ENCODE results near the gene MYL4. TPM values are rescaled to one million over a fixed set of nuclear protein-coding genes. Genes with fewer than 3 reads are reported as not detected.
"Not testable (repeated sequence)": the region's sequence is repeated elsewhere in the genome, so short reads cannot be mapped to it uniquely, and the experiment has no call there.

MYL4 gene
- total and polyA plus RNA-seq, 2 donors (not counting 3 experiments of a cell fraction or from before 2014, with no cell fraction given): 2.0 to 2.1 TPM

DNA sequence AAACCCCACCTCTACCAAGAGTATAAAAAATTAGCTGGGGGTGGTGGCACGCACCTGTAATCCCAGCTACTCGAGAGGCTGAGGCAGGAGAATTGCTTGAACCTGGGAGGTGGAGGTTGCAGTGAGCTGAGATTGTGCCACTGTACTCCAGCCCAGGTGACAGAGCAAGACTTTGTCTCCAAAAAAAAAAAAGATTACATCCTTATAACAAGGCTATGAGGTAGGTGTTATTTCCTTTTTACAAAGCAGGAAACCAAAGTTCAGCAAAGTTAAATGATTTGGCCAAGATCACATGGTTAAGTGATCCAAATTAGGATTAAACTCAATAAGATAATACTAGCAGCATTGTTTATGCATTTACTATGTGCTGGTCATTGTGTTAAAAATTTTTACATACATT lies 8.1 kb downstream of the MYL4 start:
- H3K36me3 ChIP-seq (ENCODE audit: control insufficient read depth in 2 of 2, extremely low read depth in 1 of 2, insufficient read depth in 2 of 2, low read length in 2 of 2); H3K4me2 ChIP-seq (ENCODE audit: insufficient read depth, low read length); H3K27ac ChIP-seq (ENCODE audit: insufficient read depth, low read depth, low read length); CTCF ChIA-PET; POLR2A ChIA-PET; H3K79me2 ChIP-seq (ENCODE audit: control insufficient read depth, insufficient read depth, low read length); H3K27me3 ChIP-seq (ENCODE audit: control insufficient read depth in 2 of 2, insufficient read depth in 2 of 2, low read length in 2 of 2); FAIRE-seq; H3K9me1 ChIP-seq (replicated peaks; ENCODE audit: control insufficient read depth, extremely low read depth, insufficient read depth, low read length); H3K4me1 ChIP-seq (ENCODE audit: control insufficient read depth, extremely low read depth, insufficient read depth, low read length); BruUV-seq (replicated peaks); H2AFZ ChIP-seq (ENCODE audit: low read depth, low read length); H3K9me3 ChIP-seq (replicated peaks; ENCODE audit: control insufficient read depth, insufficient read depth, low read length); H3K4me3 ChIP-seq (replicated peaks in 1 of 3; ENCODE audit: insufficient read depth in 1 of 3, low read depth in 1 of 3, low read length in 3 of 3); H3K9ac ChIP-seq (replicated peaks; ENCODE audit: extremely low read depth, insufficient read depth, low read length); intact Hi-C loops (cut with micrococcal nuclease); dilution Hi-C loops (cut with MboI; ENCODE audit: extremely low pct_ligation_motif_present, low sequenced_read_pairs); H4K20me1 ChIP-seq (replicated peaks; ENCODE audit: control insufficient read depth, extremely low read depth, insufficient read depth, low read length): not testable (repeated sequence)
- peak; percentile 24 for DNase-seq (ENCODE audit: low read depth, low spot score)

DNA sequence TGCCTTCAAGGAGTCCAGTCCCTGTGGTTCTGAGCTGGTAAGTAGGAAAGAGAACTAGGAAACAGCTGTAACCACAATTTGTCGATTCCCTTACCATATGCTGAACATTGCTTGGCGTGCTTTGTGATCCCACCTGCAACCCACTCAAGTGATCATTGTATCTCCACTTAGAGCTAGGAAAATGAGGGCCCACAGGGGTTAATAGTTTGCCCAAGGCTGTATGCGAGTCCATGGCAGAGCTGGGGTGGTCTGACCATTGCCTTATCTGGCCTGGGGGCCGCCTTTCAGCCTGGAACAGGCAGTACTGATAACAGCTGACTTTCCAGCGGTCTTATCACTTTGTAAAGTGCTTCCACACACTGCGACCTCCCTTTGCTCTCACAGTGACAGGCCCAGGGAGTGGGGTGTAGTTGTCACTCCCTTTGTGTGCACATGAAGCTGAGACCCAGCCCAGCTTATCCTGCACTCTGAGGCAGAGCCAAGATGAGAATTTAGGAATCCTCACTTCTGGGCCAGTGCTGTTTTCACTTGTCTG lies 9.8 kb downstream of the MYL4 start:
- Histone ChIP-seq H3K27ac (ENCODE audit: insufficient read depth, low read depth, low read length) (no peak overlapping the region), H3K79me2 (ENCODE audit: control insufficient read depth, insufficient read depth, low read length) (no peaks in the 10 kb centered on the region), H3K27me3 (ENCODE audit: control insufficient read depth in 2 of 2, insufficient read depth in 2 of 2, low read length in 2 of 2) (no peaks in the 10 kb centered on the region), H2AFZ (ENCODE audit: low read depth, low read length) (peak overlapping the region; percentile 57), H4K20me1 (replicated peaks; ENCODE audit: control insufficient read depth, extremely low read depth, insufficient read depth, low read length) (no peaks in the 10 kb centered on the region), H3K4me3 (replicated peaks in 1 of 3; ENCODE audit: insufficient read depth in 1 of 3, low read depth in 1 of 3, low read length in 3 of 3) (no peak overlapping the region), H3K36me3 (ENCODE audit: control insufficient read depth in 2 of 2, extremely low read depth in 1 of 2, insufficient read depth in 2 of 2, low read length in 2 of 2) (no peaks in the 10 kb centered on the region), H3K4me2 (ENCODE audit: insufficient read depth, low read length) (no peak overlapping the region), H3K4me1 (ENCODE audit: control insufficient read depth, extremely low read depth, insufficient read depth, low read length) (peaks cover 14% of the 10 kb centered on the region), H3K9ac (replicated peaks; ENCODE audit: extremely low read depth, insufficient read depth, low read length) (no peak overlapping the region), H3K9me3 (replicated peaks; ENCODE audit: control insufficient read depth, insufficient read depth, low read length) (no peaks in the 10 kb centered on the region), H3K9me1 (replicated peaks; ENCODE audit: control insufficient read depth, extremely low read depth, insufficient read depth, low read length) (no peaks in the 10 kb centered on the region)
- DNase-seq (ENCODE audit: low read depth, low spot score) (peak; percentile 44), FAIRE-seq (peak; percentile 65)
- TF ChIP-seq EZH2 (IDR thresholded peaks at IDR 0.05; ENCODE audit: borderline replicate concordance, low read depth, low read length, severe bottlenecking) (no peak), FOS (IDR thresholded peaks at IDR 0.05; ENCODE audit: borderline replicate concordance, insufficient read depth, low read length) (no peak), GATA2 (IDR thresholded peaks at IDR 0.05; ENCODE audit: insufficient read depth, insufficient read length, low read depth, low read length) (no peak), POLR2A (IDR thresholded peaks at IDR 0.05; ENCODE audit: low read depth, low read length) (no peak)
- TF ChIP-seq, protein P1, sequence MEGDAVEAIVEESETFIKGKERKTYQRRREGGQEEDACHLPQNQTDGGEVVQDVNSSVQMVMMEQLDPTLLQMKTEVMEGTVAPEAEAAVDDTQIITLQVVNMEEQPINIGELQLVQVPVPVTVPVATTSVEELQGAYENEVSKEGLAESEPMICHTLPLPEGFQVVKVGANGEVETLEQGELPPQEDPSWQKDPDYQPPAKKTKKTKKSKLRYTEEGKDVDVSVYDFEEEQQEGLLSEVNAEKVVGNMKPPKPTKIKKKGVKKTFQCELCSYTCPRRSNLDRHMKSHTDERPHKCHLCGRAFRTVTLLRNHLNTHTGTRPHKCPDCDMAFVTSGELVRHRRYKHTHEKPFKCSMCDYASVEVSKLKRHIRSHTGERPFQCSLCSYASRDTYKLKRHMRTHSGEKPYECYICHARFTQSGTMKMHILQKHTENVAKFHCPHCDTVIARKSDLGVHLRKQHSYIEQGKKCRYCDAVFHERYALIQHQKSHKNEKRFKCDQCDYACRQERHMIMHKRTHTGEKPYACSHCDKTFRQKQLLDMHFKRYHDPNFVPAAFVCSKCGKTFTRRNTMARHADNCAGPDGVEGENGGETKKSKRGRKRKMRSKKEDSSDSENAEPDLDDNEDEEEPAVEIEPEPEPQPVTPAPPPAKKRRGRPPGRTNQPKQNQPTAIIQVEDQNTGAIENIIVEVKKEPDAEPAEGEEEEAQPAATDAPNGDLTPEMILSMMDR (IDR thresholded peaks at IDR 0.05; ENCODE audit: extremely low read depth in 1 of 2, insufficient read depth in 1 of 2, low read depth in 1 of 2, low read length in 2 of 2): no peak
- ChIA-PET POLR2A (no interaction called here), CTCF (interaction anchor here (1.0 to 1.9 kb wide), 3 partner anchors 10 to 97 kb away, joined by 3 to 8 read pairs (median 4); partner anchors contain the start of gene MYL4)
- dilution Hi-C loops (cut with MboI; ENCODE audit: extremely low pct_ligation_motif_present, low sequenced_read_pairs): no loop called here
- intact Hi-C loops (cut with micrococcal nuclease): no loop called here
- no TSS peak for BruUV-seq (replicated peaks)

Measured in endothelial cell of umbilical vein (primary cell).